ENCODE results near the gene PHLDB2. TPM values are rescaled to one million over a fixed set of nuclear protein-coding genes. Genes with fewer than 3 reads are reported as not detected.

PHLDB2 gene
- total RNA-seq, 1 donor from 2014 or later, result 43.5 TPM

DNA sequence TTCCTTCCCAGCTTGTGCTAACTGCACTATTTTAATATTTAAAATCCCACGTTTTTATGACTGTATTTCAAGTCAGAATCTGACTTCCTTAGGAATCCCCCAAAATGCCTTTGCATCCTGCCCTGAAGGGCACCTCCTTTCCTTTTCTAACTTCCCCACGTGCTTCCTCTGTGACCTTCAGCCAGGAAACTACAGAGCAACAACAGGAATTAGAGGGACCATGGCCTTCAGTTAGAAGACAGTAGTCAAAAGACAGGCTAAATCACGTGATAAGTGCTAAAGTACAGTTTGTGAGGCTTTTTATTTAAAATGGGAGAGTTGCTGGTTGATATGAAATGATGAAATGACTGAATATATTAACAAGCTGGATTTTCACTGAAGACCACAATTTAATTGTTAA is 108.0 kb downstream of the PHLDB2 start:
- DNase-seq (ENCODE audit: extremely low spot score, unreplicated experiment), result no peak
- Mint-ChIP-seq H3K27ac (no peak overlapping the region), H3K36me3 (no peaks in the 10 kb centered on the region), H3K4me3 (no peak overlapping the region), H3K4me1 (ENCODE audit: unreplicated experiment) (peaks cover 10% of the 10 kb centered on the region), H3K27me3 (no peaks in the 10 kb centered on the region), H3K9me3 (no peaks in the 10 kb centered on the region)
- TF ChIP-seq, protein P1, sequence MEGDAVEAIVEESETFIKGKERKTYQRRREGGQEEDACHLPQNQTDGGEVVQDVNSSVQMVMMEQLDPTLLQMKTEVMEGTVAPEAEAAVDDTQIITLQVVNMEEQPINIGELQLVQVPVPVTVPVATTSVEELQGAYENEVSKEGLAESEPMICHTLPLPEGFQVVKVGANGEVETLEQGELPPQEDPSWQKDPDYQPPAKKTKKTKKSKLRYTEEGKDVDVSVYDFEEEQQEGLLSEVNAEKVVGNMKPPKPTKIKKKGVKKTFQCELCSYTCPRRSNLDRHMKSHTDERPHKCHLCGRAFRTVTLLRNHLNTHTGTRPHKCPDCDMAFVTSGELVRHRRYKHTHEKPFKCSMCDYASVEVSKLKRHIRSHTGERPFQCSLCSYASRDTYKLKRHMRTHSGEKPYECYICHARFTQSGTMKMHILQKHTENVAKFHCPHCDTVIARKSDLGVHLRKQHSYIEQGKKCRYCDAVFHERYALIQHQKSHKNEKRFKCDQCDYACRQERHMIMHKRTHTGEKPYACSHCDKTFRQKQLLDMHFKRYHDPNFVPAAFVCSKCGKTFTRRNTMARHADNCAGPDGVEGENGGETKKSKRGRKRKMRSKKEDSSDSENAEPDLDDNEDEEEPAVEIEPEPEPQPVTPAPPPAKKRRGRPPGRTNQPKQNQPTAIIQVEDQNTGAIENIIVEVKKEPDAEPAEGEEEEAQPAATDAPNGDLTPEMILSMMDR (conservative IDR thresholded peaks at IDR 0.05), result no peak

DNA sequence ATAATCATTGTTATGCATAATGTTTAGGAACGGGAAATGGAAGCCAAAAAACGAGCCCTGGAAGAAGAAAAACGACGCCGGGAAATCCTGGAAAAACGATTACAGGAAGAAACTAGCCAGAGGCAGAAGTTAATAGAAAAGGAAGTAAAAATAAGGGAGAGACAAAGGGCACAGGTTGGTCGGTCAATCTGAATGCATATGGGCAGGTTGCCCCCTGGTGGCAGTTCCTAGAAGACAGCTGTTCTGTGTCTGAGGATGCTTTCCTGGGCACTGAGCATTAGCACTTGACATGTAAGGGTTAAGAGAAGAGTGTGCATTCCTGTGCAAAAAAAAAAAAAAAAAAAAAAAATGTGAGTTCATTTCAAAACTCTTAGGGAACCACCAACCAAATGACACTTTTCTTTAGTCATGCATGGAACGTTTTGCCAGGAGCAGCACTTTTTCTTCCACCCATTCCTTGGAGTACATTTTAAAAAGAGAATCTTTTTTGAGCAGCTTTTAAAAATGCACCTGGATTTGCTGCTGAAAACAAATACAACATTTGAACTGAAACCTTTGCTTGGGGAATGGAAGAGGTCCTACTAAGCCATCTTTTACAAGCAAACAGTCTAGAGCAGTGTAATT is 108.7 kb downstream of the PHLDB2 start:
- Mint-ChIP-seq H3K36me3 (no peaks in the 10 kb centered on the region), H3K4me1 (ENCODE audit: unreplicated experiment) (peaks cover 10% of the 10 kb centered on the region), H3K4me3 (peak overlapping the region; percentile 17), H3K27me3 (no peaks in the 10 kb centered on the region), H3K9me3 (no peaks in the 10 kb centered on the region), H3K27ac (peak overlapping the region; percentile 49)
- peak; percentile 82 for DNase-seq (ENCODE audit: extremely low spot score, unreplicated experiment)
- TF ChIP-seq, protein P1 (conservative IDR thresholded peaks at IDR 0.05), result peak; percentile 96

DNA sequence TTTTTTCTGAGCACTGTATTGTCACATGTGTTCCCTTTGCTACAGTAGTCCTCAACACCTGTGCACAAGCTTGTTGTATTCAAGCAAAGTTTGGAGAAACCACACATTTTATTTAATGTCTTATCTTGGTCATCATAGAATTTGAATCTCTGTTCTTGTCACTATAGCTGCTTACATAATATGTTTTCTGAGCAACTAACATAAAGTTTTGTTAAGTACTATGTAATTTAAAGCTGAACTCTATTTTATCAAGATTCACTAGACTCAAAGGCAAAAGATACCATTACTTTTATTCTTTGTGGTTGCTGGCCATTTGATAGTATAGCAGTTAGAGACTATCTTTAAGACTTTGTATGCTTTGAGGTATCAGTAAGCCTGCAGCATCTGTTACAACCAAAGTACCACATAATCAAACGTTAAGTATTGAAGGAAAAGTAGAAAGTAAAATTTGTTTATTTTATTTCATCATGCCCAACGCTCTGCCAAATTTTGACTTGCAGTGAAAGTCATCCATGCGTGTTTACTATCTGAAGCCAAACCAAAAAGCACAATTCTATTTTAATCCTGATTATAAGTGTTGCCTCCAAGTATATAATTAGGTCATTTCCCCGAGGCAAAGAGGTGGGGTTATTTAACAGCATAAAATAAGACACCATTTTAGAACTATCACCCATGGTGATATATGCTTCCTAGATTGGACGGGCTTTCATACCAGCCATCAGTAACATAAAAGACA is 109.4 kb downstream of the PHLDB2 start:
- DNase-seq (ENCODE audit: extremely low spot score, unreplicated experiment), result no peak
- no peaks in the 10 kb centered on the region for H3K9me3 Mint-ChIP-seq
- TF ChIP-seq, protein P1 (conservative IDR thresholded peaks at IDR 0.05), result no peak
- H3K27ac Mint-ChIP-seq, result no peak overlapping the region
- no peak overlapping the region for H3K4me3 Mint-ChIP-seq
- H3K27me3 Mint-ChIP-seq, result no peaks in the 10 kb centered on the region
- H3K4me1 Mint-ChIP-seq (ENCODE audit: unreplicated experiment), result peaks cover 10% of the 10 kb centered on the region
- H3K36me3 Mint-ChIP-seq, result no peaks in the 10 kb centered on the region

DNA sequence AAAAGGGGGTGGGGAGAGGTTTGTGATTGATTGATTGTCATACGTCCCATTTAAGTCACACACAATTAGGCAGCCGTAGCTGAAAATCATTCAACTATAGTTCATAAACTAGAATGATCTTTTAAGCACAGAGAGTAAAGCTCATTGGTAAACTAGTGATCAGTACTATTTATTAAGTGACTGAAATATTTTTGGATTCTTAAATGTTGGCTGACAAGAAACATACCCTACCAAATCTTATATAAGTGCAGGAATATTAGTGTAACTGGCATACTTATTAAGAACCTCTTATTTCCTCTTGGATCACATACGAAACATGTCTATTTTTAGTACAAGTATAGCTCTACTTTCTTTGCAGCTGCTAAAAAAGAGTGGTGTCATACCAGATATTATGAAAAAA is 111.3 kb downstream of the PHLDB2 start:
- no peaks in the 10 kb centered on the region for H3K27me3 Mint-ChIP-seq
- no peak overlapping the region for H3K27ac Mint-ChIP-seq
- peaks cover 10% of the 10 kb centered on the region for H3K4me1 Mint-ChIP-seq (ENCODE audit: unreplicated experiment)
- DNase-seq (ENCODE audit: extremely low spot score, unreplicated experiment), result no peak
- no peak overlapping the region for H3K4me3 Mint-ChIP-seq
- TF ChIP-seq, protein P1 (conservative IDR thresholded peaks at IDR 0.05), result no peak
- H3K9me3 Mint-ChIP-seq, result no peaks in the 10 kb centered on the region
- peaks cover 3% of the 10 kb centered on the region for H3K36me3 Mint-ChIP-seq

DNA sequence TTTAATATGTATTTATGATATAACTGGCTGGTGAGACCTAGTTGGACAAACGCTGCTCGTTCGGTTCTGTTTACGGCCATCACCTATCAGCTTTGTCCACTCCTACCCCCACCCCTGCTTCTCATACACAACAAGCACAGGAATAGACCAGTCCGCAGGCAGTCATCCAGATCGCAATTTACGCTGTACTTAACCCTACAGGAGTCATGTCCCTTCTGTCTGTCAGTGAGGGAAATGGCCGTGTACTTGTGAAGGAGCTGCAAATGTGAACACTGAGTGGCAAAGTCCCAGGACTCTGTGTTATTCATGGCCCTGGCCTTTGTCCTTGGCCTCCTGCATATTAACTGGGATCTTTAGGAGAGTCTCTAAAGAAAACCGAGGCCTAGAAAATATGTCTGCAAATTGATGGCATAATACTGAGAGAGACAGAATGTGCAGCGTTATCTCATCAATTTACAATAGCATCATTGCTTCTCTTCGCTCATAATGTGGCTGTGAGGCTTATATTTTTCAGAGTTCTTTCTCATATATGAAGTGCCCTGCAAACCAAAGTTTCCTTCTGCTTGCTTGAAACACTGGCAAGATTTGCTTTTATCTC is 112.6 kb downstream of the PHLDB2 start:
- TF ChIP-seq, protein P1 (conservative IDR thresholded peaks at IDR 0.05), result no peak
- no peaks in the 10 kb centered on the region for H3K27me3 Mint-ChIP-seq
- no peaks in the 10 kb centered on the region for H3K9me3 Mint-ChIP-seq
- H3K36me3 Mint-ChIP-seq, result peaks cover 3% of the 10 kb centered on the region
- DNase-seq (ENCODE audit: extremely low spot score, unreplicated experiment), result no peak
- H3K4me1 Mint-ChIP-seq (ENCODE audit: unreplicated experiment), result peaks cover 10% of the 10 kb centered on the region
- no peak overlapping the region for H3K4me3 Mint-ChIP-seq
- no peak overlapping the region for H3K27ac Mint-ChIP-seq

Data from type B pancreatic cell (in vitro differentiated cells).